T-cell (primary cell): Measurements from ENCODE around the gene SNX30. TPM values are rescaled to one million over a fixed set of nuclear protein-coding genes. Genes with fewer than 3 reads are reported as not detected.

Experiments
- ATAC-seq, 4 experiments: fragments of 200-7000 bp in 3 of 4; fragments of 150-1000 bp in 1 of 4; cut with Tn5 transposase; replicated peaks in 1 of 4; 1 replicate in 3 of 4; 2 replicates in 1 of 4; pipeline ENCODE4 v1.10.0; 2021; ENCODE audit warnings: moderate library complexity in 3 of 4, mild to moderate bottlenecking in 2 of 4, moderate number of reproducible peaks in 1 of 4
- CTCF ChIA-PET, 2 donors: fragments of 300-600 bp; sonication (Branson Sonifier 250); formaldehyde crosslinking; loops; one replicate each; lab custom pipeline; 2022; ENCODE audit warnings: antibody characterized with exemption in 2 of 2; lab: Charles Lee
- POLR2A ChIA-PET, 2 donors: fragments of 300-600 bp; sonication (Branson Sonifier 250); formaldehyde crosslinking; loops; one replicate each; lab custom pipeline; 2022; ENCODE audit warnings: antibody characterized with exemption in 2 of 2; lab: Charles Lee
- DNase-seq, 35 experiments: peaks; one replicate each; pipeline versions ENCODE4 v3.0.0 to v3.0.0-alpha.2; 2013 to 2023
- H3K27ac ChIP-seq: one replicate; pipeline ENCODE4 v1.5.1; 2013; ENCODE audit warnings: low read length
- H3K27me3 ChIP-seq, 2 experiments: replicated peaks in 1 of 2; 1 replicate in 1 of 2; 2 replicates in 1 of 2; pipeline versions ENCODE4 v1.6.1 to v1.7.0; 2013; ENCODE audit warnings: low read length in 1 of 2, mixed read lengths in 1 of 2; ENCODE audit not compliant: control insufficient read depth in 2 of 2, insufficient read depth in 2 of 2; ENCODE audit errors: extremely low read depth in 1 of 2
- H3K36me3 ChIP-seq, 2 donors: 1 replicate in 1 of 2; 2 replicates in 1 of 2; pipeline versions ENCODE4 v1.6.1 to v1.7.0; 2013; ENCODE audit warnings: low read length in 1 of 2; ENCODE audit not compliant: control insufficient read depth in 2 of 2, insufficient read depth in 1 of 2; ENCODE audit errors: extremely low read depth in 1 of 2
- H3K4me1 ChIP-seq, 2 experiments: 1 replicate in 1 of 2; 2 replicates in 1 of 2; pipeline versions ENCODE4 v1.6.1 to v1.7.0; 2013; ENCODE audit warnings: low read length in 2 of 2, mixed read lengths in 1 of 2; ENCODE audit not compliant: insufficient read depth in 2 of 2, control insufficient read depth in 1 of 2; ENCODE audit errors: extremely low read depth in 1 of 2
- H3K4me3 ChIP-seq, 2 donors: 1 replicate in 1 of 2; 2 replicates in 1 of 2; pipeline versions ENCODE4 v1.5.1 to v1.7.0; 2013; ENCODE audit warnings: mild to moderate bottlenecking in 2 of 2, low read length in 1 of 2, moderate library complexity in 1 of 2; ENCODE audit not compliant: control insufficient read depth in 1 of 2; ENCODE audit errors: extremely low read depth in 1 of 2
- H3K9me3 ChIP-seq: 2 replicates; pipeline ENCODE4 v1.7.0; 2013
- H3K27ac Mint-ChIP-seq, 2 donors: one replicate each; pipeline ENCODE4 v1.8.0; 2020 to 2021; ENCODE audit warnings: mild to moderate bottlenecking in 2 of 2, mixed read lengths in 2 of 2
- H3K27me3 Mint-ChIP-seq, 2 donors: one replicate each; pipeline ENCODE4 v1.8.0; 2021 to 2022; ENCODE audit warnings: mixed read lengths in 2 of 2
- H3K36me3 Mint-ChIP-seq: one replicate; pipeline ENCODE4 v1.8.0; 2021; ENCODE audit warnings: mixed read lengths
- H3K4me1 Mint-ChIP-seq, 3 donors: one replicate each; pipeline ENCODE4 v1.8.0; 2020 to 2022; ENCODE audit warnings: mixed read lengths in 3 of 3, mild to moderate bottlenecking in 1 of 3
- H3K4me3 Mint-ChIP-seq, 3 donors: one replicate each; pipeline ENCODE4 v1.8.0; 2020 to 2022; ENCODE audit warnings: mild to moderate bottlenecking in 3 of 3, mixed read lengths in 3 of 3, moderate library complexity in 3 of 3
- H3K9me3 Mint-ChIP-seq, 3 donors: one replicate each; pipeline ENCODE4 v1.8.0; 2020 to 2022; ENCODE audit warnings: mixed read lengths in 3 of 3
- WGBS: methylation state at CpG from one replicate; pipeline ENCODE4 v1.1.5; 2013; ENCODE audit warnings: missing lambda C conversion rate; ENCODE audit not compliant: insufficient coverage; 5-methylcytosine and 5-hydroxymethylcytosine counted together
- total RNA-seq, 35 experiments: library from RNA in 6 of 35; stranded (reverse) in 6 of 35; fragments of 120-200 nt in 1 of 35; gene quantifications; one replicate each; pipeline versions ENCODE4 v1.2.1 to v1.2.4 and lab custom pipeline; 2013 to 2026

Gene SNX30
- total RNA-seq, 5 donors from 2014 or later (not counting 1 experiment from before 2014, with no cell fraction given) = 8.9 to 11.7 (median 10.0) TPM

- Mint-ChIP-seq H3K4me1 (peaks cover 40 to 45% (median 44%) of the 10 kb centered on the region in 3 donors), H3K27me3 (no peaks in the 10 kb centered on the region), H3K9me3 (peaks cover 3 to 8% (median 7%) of the 10 kb centered on the region in 3 donors), H3K27ac (no peak overlapping the region), H3K36me3 (peaks cover 13% of the 10 kb centered on the region), H3K4me3 (no peak overlapping the region)
- no peak for ATAC-seq
- DNase-seq = no peak
- H3K4me3 ChIP-seq = no peak overlapping the region
- H3K27me3 ChIP-seq = no peaks in the 10 kb centered on the region
- H3K4me1 ChIP-seq = peaks cover 0 to 13% of the 10 kb centered on the region in 2 experiments
- no peaks in the 10 kb centered on the region for H3K9me3 ChIP-seq
- no peaks in the 10 kb centered on the region for H3K36me3 ChIP-seq
- ChIA-PET CTCF (interaction anchor here in 1 of 2 donors (0.7 kb wide), 1 partner anchor 980 kb away, joined by 6 read pairs; no protein-coding TSS in a partner anchor), POLR2A (interaction anchor here in 1 of 2 donors (0.5 to 0.6 kb wide), 2 partner anchors 45 to 100 kb away, joined by 3 to 4 read pairs; no protein-coding TSS in a partner anchor)
- H3K27ac ChIP-seq = no peak overlapping the region
- WGBS = 92% methylated on average over 12 of the region's 13 CpGs
These were observed 12.4 kb downstream of the SNX30 start for GRCh38 chr9:112762726-112763518.

- Mint-ChIP-seq H3K4me3 (no peak overlapping the region), H3K27ac (no peak overlapping the region), H3K36me3 (peaks cover 17% of the 10 kb centered on the region), H3K27me3 (no peaks in the 10 kb centered on the region), H3K9me3 (peaks cover 3 to 8% (median 7%) of the 10 kb centered on the region in 3 donors), H3K4me1 (peaks cover 38 to 47% (median 39%) of the 10 kb centered on the region in 3 donors)
- POLR2A ChIA-PET = no interaction called here
- 70% methylated on average over 2 of the region's 5 CpGs for WGBS
- Histone ChIP-seq H3K4me3 (no peak overlapping the region), H3K4me1 (peaks cover 0 to 6% of the 10 kb centered on the region in 2 experiments), H3K27me3 (no peaks in the 10 kb centered on the region), H3K27ac (no peak overlapping the region), H3K36me3 (no peaks in the 10 kb centered on the region), H3K9me3 (no peaks in the 10 kb centered on the region)
- CTCF ChIA-PET = no interaction called here
- DNase-seq = no peak
- ATAC-seq = no peak
These were observed 13.8 kb downstream of the SNX30 start for GRCh38 chr9:112764344-112764743.

DNA sequence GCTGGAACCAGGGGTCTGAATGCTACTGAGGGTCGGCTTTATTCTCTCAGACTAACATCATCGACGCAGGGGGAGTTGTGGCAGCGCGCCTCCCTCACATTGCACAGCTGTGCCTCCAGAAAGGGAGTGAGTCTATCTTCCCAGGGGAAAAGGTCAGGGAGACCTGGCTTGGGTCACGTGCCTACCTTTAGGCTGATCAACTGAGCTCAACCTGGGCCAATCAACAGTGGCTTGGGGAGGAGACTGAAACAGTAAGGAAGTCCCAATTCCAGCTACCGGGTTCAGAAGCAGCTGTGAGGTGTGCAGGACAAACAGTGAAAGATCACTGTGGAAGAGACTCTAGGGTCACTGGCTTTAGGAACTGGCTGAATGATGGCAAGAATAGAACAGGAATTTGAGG is 14.3 kb downstream of the SNX30 start:
- Mint-ChIP-seq H3K36me3 (peaks cover 22% of the 10 kb centered on the region), H3K27me3 (no peaks in the 10 kb centered on the region), H3K4me3 (no peak overlapping the region), H3K4me1 (peaks cover 40 to 47% (median 41%) of the 10 kb centered on the region in 3 donors), H3K9me3 (peaks cover 3 to 8% (median 7%) of the 10 kb centered on the region in 3 donors), H3K27ac (no peak overlapping the region)
- H3K27ac ChIP-seq = no peak overlapping the region
- no peak for DNase-seq
- CTCF ChIA-PET = no interaction called here
- no peaks in the 10 kb centered on the region for H3K9me3 ChIP-seq
- WGBS = 88% methylated on average over 6 of the region's 7 CpGs
- no peaks in the 10 kb centered on the region for H3K36me3 ChIP-seq
- H3K4me3 ChIP-seq = no peak overlapping the region
- POLR2A ChIA-PET = no interaction called here
- H3K27me3 ChIP-seq = no peaks in the 10 kb centered on the region
- ATAC-seq = no peak
- H3K4me1 ChIP-seq = peaks cover 0 to 6% of the 10 kb centered on the region in 2 experiments

DNA sequence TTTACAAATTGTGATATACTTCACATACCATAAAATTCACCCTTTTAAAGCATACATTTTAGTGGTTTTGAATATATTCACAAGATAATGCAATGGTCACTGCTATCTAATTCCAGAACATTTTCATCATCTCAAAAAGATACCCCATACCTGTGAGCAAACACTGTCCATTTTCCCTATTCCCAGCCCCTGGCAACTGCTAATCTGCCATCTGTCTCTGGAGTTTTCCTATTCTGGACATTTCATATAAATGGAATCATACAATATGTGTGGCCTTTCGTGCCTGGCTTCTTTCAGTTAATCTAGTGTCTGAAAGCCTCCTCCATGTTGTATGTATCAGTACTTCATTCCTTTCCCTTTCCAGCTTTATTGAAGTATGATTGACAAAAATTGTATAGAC is 14.7 kb downstream of the SNX30 start:
- no peak for DNase-seq
- no peaks in the 10 kb centered on the region for H3K9me3 ChIP-seq
- Mint-ChIP-seq H3K4me3 (no peak overlapping the region), H3K27ac (no peak overlapping the region), H3K4me1 (peaks cover 36 to 43% (median 37%) of the 10 kb centered on the region in 3 donors), H3K27me3 (no peaks in the 10 kb centered on the region), H3K36me3 (peaks cover 23% of the 10 kb centered on the region), H3K9me3 (peaks cover 3 to 8% (median 7%) of the 10 kb centered on the region in 3 donors)
- CTCF ChIA-PET = no interaction called here
- H3K36me3 ChIP-seq = no peaks in the 10 kb centered on the region
- WGBS = no CpG with 5 or more reads among the region's 1 CpG
- POLR2A ChIA-PET = no interaction called here
- H3K4me3 ChIP-seq = no peak overlapping the region
- H3K27ac ChIP-seq = no peak overlapping the region
- peaks cover 0 to 2% of the 10 kb centered on the region in 2 experiments for H3K4me1 ChIP-seq
- ATAC-seq = no peak
- H3K27me3 ChIP-seq = no peaks in the 10 kb centered on the region

DNA sequence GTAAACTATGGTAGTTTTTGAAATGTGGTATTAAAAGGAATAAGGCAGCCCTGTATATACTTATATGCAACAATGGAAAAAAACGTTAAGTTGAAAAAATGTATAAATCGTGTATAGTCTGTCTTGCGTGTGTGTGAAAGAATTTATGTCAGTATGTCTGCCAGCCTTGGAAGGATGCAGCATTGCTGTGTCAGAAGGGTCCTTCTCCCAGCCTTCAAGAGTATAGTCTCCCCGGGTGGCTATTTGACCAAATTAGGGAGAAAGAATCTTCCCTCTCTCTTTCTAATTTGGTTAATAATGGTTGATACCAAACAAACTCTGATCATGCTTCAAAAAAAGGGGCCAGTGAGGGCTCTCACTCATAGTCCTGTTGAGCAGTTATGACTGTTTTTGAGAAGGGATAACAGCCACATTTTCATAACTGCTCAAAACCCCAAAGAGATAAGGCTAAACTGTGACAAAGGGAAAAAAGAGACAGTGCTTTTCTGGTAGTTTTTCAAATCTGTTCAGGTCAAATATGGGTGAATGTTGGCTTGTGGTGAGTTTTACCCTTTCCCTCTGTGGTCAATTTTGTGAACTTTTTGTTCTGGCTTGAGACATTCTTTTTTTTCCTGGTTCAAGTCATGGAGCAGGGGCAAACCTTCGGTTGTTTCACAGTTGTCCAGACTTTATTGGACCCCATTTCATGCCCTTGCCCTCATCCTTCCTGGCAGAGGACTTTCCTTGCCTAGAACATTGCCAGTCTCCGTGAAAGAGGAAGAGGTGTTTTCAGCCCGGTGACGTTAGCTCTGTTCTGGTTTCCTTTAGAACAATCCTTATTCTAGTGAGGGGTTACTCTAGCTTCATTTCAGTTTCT is 21.0 kb downstream of the SNX30 start:
- Mint-ChIP-seq H3K4me1 (peaks cover 43 to 60% (median 48%) of the 10 kb centered on the region in 3 donors), H3K36me3 (peaks cover 21% of the 10 kb centered on the region), H3K27ac (peak overlapping the region in 1 of 2 donors; percentile 40), H3K9me3 (peaks cover 0 to 1% (median under 1%) of the 10 kb centered on the region in 3 donors), H3K4me3 (peak overlapping the region in 1 of 3 donors; percentile 7), H3K27me3 (no peaks in the 10 kb centered on the region)
- Histone ChIP-seq H3K9me3 (no peaks in the 10 kb centered on the region), H3K27me3 (no peaks in the 10 kb centered on the region), H3K27ac (no peak overlapping the region), H3K4me3 (no peak overlapping the region), H3K36me3 (no peaks in the 10 kb centered on the region), H3K4me1 (peaks cover 0 to 7% of the 10 kb centered on the region in 2 experiments)
- ATAC-seq = peak in 1 of 4 experiments; percentile 47
- no peak for DNase-seq
- ChIA-PET CTCF (no interaction called here), POLR2A (no interaction called here)
- whole genome bisulfite sequencing = no CpG with 5 or more reads among the region's 8 CpGs

DNA sequence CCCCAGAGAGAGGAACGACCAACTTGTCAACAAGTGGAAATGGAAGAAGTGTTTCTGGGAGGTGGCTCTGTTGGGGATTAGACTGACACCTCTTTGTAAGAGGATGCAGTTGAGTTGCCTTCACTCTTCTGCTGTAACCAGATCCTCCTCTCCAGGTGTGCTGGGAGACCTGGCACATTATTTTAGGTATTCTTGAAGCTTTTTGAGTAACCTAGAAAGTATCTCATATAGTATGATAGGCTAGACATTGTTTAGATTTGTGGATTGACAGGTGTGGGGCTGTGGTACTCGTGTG is 21.6 kb downstream of the SNX30 start:
- DNase-seq (no peak), ATAC-seq (no peak)
- Histone ChIP-seq H3K27me3 (no peaks in the 10 kb centered on the region), H3K9me3 (no peaks in the 10 kb centered on the region), H3K27ac (no peak overlapping the region), H3K4me1 (peaks cover 0 to 7% of the 10 kb centered on the region in 2 experiments), H3K4me3 (no peak overlapping the region), H3K36me3 (no peaks in the 10 kb centered on the region)
- WGBS = no CpG with 5 or more reads among the region's 2 CpGs
- peaks cover 43 to 60% (median 48%) of the 10 kb centered on the region in 3 donors for H3K4me1 Mint-ChIP-seq
- H3K9me3 Mint-ChIP-seq = no peaks in the 10 kb centered on the region
- peak overlapping the region in 1 of 2 donors; percentile 40 for H3K27ac Mint-ChIP-seq
- no peaks in the 10 kb centered on the region for H3K27me3 Mint-ChIP-seq
- POLR2A ChIA-PET = no interaction called here
- peaks cover 20% of the 10 kb centered on the region for H3K36me3 Mint-ChIP-seq
- CTCF ChIA-PET = no interaction called here
- H3K4me3 Mint-ChIP-seq = peak overlapping the region in 1 of 3 donors; percentile 7
